Ovary (tissue), 3 donors: ENCODE measurements around the gene EIF1AY.

ENCODE experiments used
- POLR2A ChIP-seq: fragments of 450-650 bp; IDR thresholded peaks from one replicate; pipeline ENCODE4 v1.6.1; 2017; ENCODE audit warnings: antibody characterized with exemption, mild to moderate bottlenecking, moderate library complexity
- TF ChIP-seq, protein P1 (sequence below), 3 donors: fragments of 450-650 bp in 2 of 3; fragments of 200-600 bp in 1 of 3; IDR thresholded peaks; one replicate each; pipeline versions ENCODE4 v1.5.1 to v1.8.0; 2016 to 2022; ENCODE audit warnings: antibody characterized with exemption in 3 of 3, mild to moderate bottlenecking in 1 of 3
- donor health status: DM: no; HTN: no; CAD: no.

DNA sequence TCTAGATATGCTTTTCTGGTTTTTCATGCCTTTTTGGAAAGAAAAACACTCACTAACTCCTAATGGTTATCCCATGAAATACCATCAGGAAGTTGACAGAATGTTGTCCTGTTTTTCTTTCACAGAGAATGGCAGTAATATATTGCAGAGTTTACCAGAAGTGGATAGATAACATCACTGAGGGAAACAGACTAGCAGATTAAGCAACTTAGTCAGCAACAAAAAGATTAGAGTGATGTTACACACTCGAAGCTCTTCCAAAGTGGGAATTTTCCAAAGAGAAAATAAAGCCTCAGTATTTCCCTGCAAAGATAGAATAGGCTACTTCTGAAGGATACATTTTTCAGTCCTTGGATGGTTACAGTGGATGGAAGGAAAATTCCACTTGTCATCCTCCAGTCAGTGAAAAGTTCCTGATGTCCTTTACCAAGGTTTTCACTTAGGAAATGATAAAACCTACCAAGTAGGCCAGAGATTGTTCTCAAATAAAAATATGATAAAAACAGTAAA is 31.1 kb upstream of the EIF1AY start:
- TF ChIP-seq, protein P1, sequence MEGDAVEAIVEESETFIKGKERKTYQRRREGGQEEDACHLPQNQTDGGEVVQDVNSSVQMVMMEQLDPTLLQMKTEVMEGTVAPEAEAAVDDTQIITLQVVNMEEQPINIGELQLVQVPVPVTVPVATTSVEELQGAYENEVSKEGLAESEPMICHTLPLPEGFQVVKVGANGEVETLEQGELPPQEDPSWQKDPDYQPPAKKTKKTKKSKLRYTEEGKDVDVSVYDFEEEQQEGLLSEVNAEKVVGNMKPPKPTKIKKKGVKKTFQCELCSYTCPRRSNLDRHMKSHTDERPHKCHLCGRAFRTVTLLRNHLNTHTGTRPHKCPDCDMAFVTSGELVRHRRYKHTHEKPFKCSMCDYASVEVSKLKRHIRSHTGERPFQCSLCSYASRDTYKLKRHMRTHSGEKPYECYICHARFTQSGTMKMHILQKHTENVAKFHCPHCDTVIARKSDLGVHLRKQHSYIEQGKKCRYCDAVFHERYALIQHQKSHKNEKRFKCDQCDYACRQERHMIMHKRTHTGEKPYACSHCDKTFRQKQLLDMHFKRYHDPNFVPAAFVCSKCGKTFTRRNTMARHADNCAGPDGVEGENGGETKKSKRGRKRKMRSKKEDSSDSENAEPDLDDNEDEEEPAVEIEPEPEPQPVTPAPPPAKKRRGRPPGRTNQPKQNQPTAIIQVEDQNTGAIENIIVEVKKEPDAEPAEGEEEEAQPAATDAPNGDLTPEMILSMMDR (IDR thresholded peaks at IDR 0.05): no peak
- TF ChIP-seq POLR2A: no peak
